HG02840 (cell line): ENCODE results near the gene UNKL.

Experiments used
- ATAC-seq: cut with Tn5 transposase; IDR thresholded peaks from one replicate; pipeline ENCODE4 v1.9.1; 2021; ENCODE audit warnings: mild to moderate bottlenecking, moderate library complexity, moderate number of reproducible peaks; ENCODE audit not compliant: unreplicated experiment, low FRiP score

UNKL gene

GRCh38 chr16:1314399-1315068, 100.0 kb downstream of the UNKL start:
- no peak for ATAC-seq

GRCh38 chr16:1313721-1314369, 100.7 kb downstream of the UNKL start:
- no peak for ATAC-seq
